Keratinocyte (primary cell): ENCODE data around the gene PTPRN2. TPM values are rescaled to one million over a fixed set of nuclear protein-coding genes. Genes with fewer than 3 reads are reported as not detected.

Experiments used
- DNase-seq: peaks from one replicate; pipeline ENCODE4 v3.0.0-alpha.2; 2011; ENCODE audit warnings: low read depth, missing footprints, low spot score
- FAIRE-seq: peaks from 2 replicates; lab custom pipeline; 2011; peaks lifted over from hg19 to GRCh38; lab: Jason Lieb, UNC
- H2AFZ ChIP-seq: 2 replicates; pipeline ENCODE4 v1.6.0; 2012; ENCODE audit warnings: low read length, control low read depth, inconsistent platforms; ENCODE audit not compliant: control insufficient read depth
- H3K27ac ChIP-seq: 2 replicates; pipeline ENCODE4 v1.5.1; 2011; ENCODE audit warnings: low read length; ENCODE audit not compliant: control insufficient read depth, insufficient read depth
- H3K27me3 ChIP-seq: 3 replicates; pipeline ENCODE4 v1.6.0; 2011; ENCODE audit warnings: low read length; ENCODE audit not compliant: control insufficient read depth, insufficient read depth; ENCODE audit errors: extremely low read depth
- H3K36me3 ChIP-seq, 2 experiments: 2 replicates in 1 of 2; 3 replicates in 1 of 2; pipeline ENCODE4 v1.5.1; 2011; ENCODE audit warnings: low read length in 2 of 2, mild to moderate bottlenecking in 1 of 2; ENCODE audit not compliant: control insufficient read depth in 2 of 2, insufficient read depth in 2 of 2; ENCODE audit errors: extremely low read depth in 1 of 2
- H3K4me1 ChIP-seq: 3 replicates; pipeline ENCODE4 v1.5.1; 2011; ENCODE audit warnings: low read length; ENCODE audit not compliant: control insufficient read depth, insufficient read depth; ENCODE audit errors: extremely low read depth
- H3K4me2 ChIP-seq: 3 replicates; pipeline ENCODE4 v1.6.0; 2011; ENCODE audit warnings: low read depth, low read length; ENCODE audit not compliant: control insufficient read depth, insufficient read depth; ENCODE audit errors: extremely low read depth
- H3K4me3 ChIP-seq, 3 experiments: fragments of 200-600 bp in 1 of 3; sonication (generic) in 1 of 3; 2 replicates in 2 of 3; 3 replicates in 1 of 3; pipeline ENCODE4 v1.5.1; 2011 to 2016; ENCODE audit warnings: low read length in 3 of 3, mild to moderate bottlenecking in 3 of 3, control low read depth in 2 of 3, inconsistent platforms in 1 of 3, low read depth in 1 of 3, mixed read lengths in 1 of 3, mixed run types in 1 of 3, moderate library complexity in 1 of 3; ENCODE audit not compliant: control insufficient read depth in 2 of 3, insufficient read depth in 2 of 3; ENCODE audit errors: extremely low read depth in 1 of 3
- H3K79me2 ChIP-seq: 2 replicates; pipeline ENCODE4 v1.6.0; 2012; ENCODE audit warnings: low read length; ENCODE audit not compliant: control insufficient read depth, insufficient read depth
- H3K9ac ChIP-seq: 3 replicates; pipeline ENCODE4 v1.6.0; 2011; ENCODE audit warnings: low read length; ENCODE audit not compliant: control insufficient read depth, insufficient read depth; ENCODE audit errors: extremely low read depth
- H3K9me1 ChIP-seq: 3 replicates; pipeline ENCODE4 v1.6.0; 2011; ENCODE audit warnings: low read length; ENCODE audit not compliant: control insufficient read depth, insufficient read depth; ENCODE audit errors: extremely low read depth
- H3K9me3 ChIP-seq: 2 replicates; pipeline ENCODE4 v1.5.1; 2012; ENCODE audit warnings: low read depth, low read length; ENCODE audit not compliant: control insufficient read depth
- H4K20me1 ChIP-seq: 3 replicates; pipeline ENCODE4 v1.6.0; 2011; ENCODE audit warnings: low read length; ENCODE audit not compliant: control insufficient read depth, insufficient read depth; ENCODE audit errors: extremely low read depth
- CTCF ChIP-seq, 3 experiments: IDR thresholded peaks in 1 of 3; conservative IDR thresholded peaks in 1 of 3; optimal IDR thresholded peaks in 1 of 3; 2 replicates in 2 of 3; 3 replicates in 1 of 3; pipeline versions ENCODE3 to v1.5.1; 2011; ENCODE audit warnings: low read length in 3 of 3, mild to moderate bottlenecking in 3 of 3, moderate library complexity in 2 of 3, control low read depth in 1 of 3, inconsistent platforms in 1 of 3; ENCODE audit not compliant: insufficient read depth in 2 of 3; ENCODE audit errors: extremely low read depth in 1 of 3
- EZH2 ChIP-seq: IDR thresholded peaks from one replicate; pipeline ENCODE4 v1.6.1; 2012; ENCODE audit warnings: inconsistent platforms, mild to moderate bottlenecking, low read length, moderate library complexity
- dilution Hi-C: fragments of 300-500 bp; cut with MboI; formaldehyde crosslinking; loops from one replicate; pipeline ENCODE4 v1.7.0; 2020; ENCODE audit warnings: low sequenced_read_pairs; ENCODE audit not compliant: extremely low pct_ligation_motif_present
- polyA plus RNA-seq, 5 experiments: library from polyadenylated mRNA; depleted of rRNA in 3 of 5; stranded (reverse) in 3 of 5; stranded (forward) in 1 of 5; unstranded in 1 of 5; fragments of >200 nt; gene quantifications; 1 replicate in 1 of 5; 2 replicates in 3 of 5; 3 replicates in 1 of 5; pipeline versions ENCODE4 v1.2.1 to v1.2.3, GENCODE V29; 2011 to 2012; ENCODE audit warnings: missing spikeins in 2 of 5, low read depth in 1 of 5, low replicate concordance in 1 of 5

Gene PTPRN2
- polyA plus RNA-seq, 1 donor (not counting 4 experiments of a cell fraction or from before 2014, with no cell fraction given) = not detected

GRCh38 chr7:157507987-157508386 lies 1079.6 kb downstream of the PTPRN2 start:
- Histone ChIP-seq H3K36me3 (no peaks in the 10 kb centered on the region), H3K27me3 (no peaks in the 10 kb centered on the region), H3K9me3 (no peaks in the 10 kb centered on the region), H3K27ac (no peak overlapping the region), H3K4me3 (no peak overlapping the region), H3K4me2 (no peak overlapping the region), H3K4me1 (no peaks in the 10 kb centered on the region), H3K9ac (no peak overlapping the region), H3K9me1 (no peaks in the 10 kb centered on the region), H3K79me2 (no peaks in the 10 kb centered on the region), H2AFZ (no peak overlapping the region), H4K20me1 (no peaks in the 10 kb centered on the region)
- FAIRE-seq (no peak), DNase-seq (no peak)
- dilution Hi-C loops = no loop called here
- no peak for TF ChIP-seq CTCF (optimal IDR thresholded peaks at IDR 0.05 in 1 of 3, IDR thresholded peaks at IDR 0.05 in 1 of 3, conservative IDR thresholded peaks at IDR 0.05 in 1 of 3; ENCODE audit: extremely low read depth in 1 of 3, insufficient read depth in 2 of 3, low read length in 3 of 3)
- no peak for TF ChIP-seq EZH2

GRCh38 chr7:157506268-157506667 lies 1081.4 kb downstream of the PTPRN2 start:
- Histone ChIP-seq H4K20me1 (no peaks in the 10 kb centered on the region), H3K9me1 (no peaks in the 10 kb centered on the region), H2AFZ (no peak overlapping the region), H3K27ac (no peak overlapping the region), H3K79me2 (no peaks in the 10 kb centered on the region), H3K9ac (no peak overlapping the region), H3K4me2 (no peak overlapping the region), H3K4me1 (no peaks in the 10 kb centered on the region), H3K4me3 (no peak overlapping the region), H3K9me3 (no peaks in the 10 kb centered on the region), H3K36me3 (no peaks in the 10 kb centered on the region), H3K27me3 (no peaks in the 10 kb centered on the region)
- dilution Hi-C loops = no loop called here
- DNase-seq (no peak), FAIRE-seq (no peak)
- TF ChIP-seq EZH2 = no peak
- TF ChIP-seq CTCF (optimal IDR thresholded peaks at IDR 0.05 in 1 of 3, IDR thresholded peaks at IDR 0.05 in 1 of 3, conservative IDR thresholded peaks at IDR 0.05 in 1 of 3; ENCODE audit: extremely low read depth in 1 of 3, insufficient read depth in 2 of 3, low read length in 3 of 3) = no peak
